HepG2 (cell line): Measurements from ENCODE around the gene C2orf15. TPM values are rescaled to one million over a fixed set of nuclear protein-coding genes. Genes with fewer than 3 reads are reported as not detected.

Experiments used
- AFF4 ChIP-seq: sonication (generic); formaldehyde crosslinking; IDR thresholded peaks from 2 replicates; pipeline ENCODE4 v1.4.0; 2020; ENCODE audit warnings: missing genetic modification reagents
- ARHGAP35 ChIP-seq: sonication (generic); formaldehyde crosslinking; IDR thresholded peaks from 2 replicates; pipeline ENCODE4 v1.9.0; 2022; ENCODE audit warnings: mild to moderate bottlenecking, inconsistent platforms, moderate library complexity, missing genetic modification reagents, borderline replicate concordance
- ATF5 ChIP-seq: sonication (generic); formaldehyde crosslinking; IDR thresholded peaks from 2 replicates; pipeline ENCODE4 v1.4.0; 2020; ENCODE audit warnings: mild to moderate bottlenecking, low read depth, missing genetic modification reagents
- ATF6 ChIP-seq: sonication (generic); formaldehyde crosslinking; conservative IDR thresholded peaks from 2 replicates; pipeline ENCODE4 v1.4.0; 2020; ENCODE audit warnings: missing genetic modification reagents
- CHD4 ChIP-seq: fragments of 200-600 bp; sonication (generic); IDR thresholded peaks from 2 replicates; pipeline ENCODE4 v1.7.0; 2017; ENCODE audit warnings: mild to moderate bottlenecking, low read length, borderline replicate concordance
- MEF2D ChIP-seq: sonication (generic); formaldehyde crosslinking; IDR thresholded peaks from 2 replicates; pipeline ENCODE4 v1.5.1; 2020; ENCODE audit warnings: mild to moderate bottlenecking, missing genetic modification reagents
- NR2F2 ChIP-seq: IDR thresholded peaks from 2 replicates; pipeline ENCODE4 v1.6.1; 2012; ENCODE audit warnings: low read depth, inconsistent platforms, borderline replicate concordance
- REPIN1 ChIP-seq: sonication (generic); formaldehyde crosslinking; IDR thresholded peaks from 2 replicates; pipeline ENCODE4 v1.8.0; 2022; ENCODE audit warnings: missing genetic modification reagents, low read depth, mild to moderate bottlenecking, borderline replicate concordance
- TAF1 ChIP-seq: sonication (generic); formaldehyde crosslinking; IDR thresholded peaks from 2 replicates; pipeline ENCODE4 v1.4.0; 2020; ENCODE audit warnings: missing genetic modification reagents
- ZNF10 ChIP-seq: sonication (generic); formaldehyde crosslinking; IDR thresholded peaks from 2 replicates; pipeline ENCODE4 v1.4.0; 2020; ENCODE audit warnings: mild to moderate bottlenecking, low read depth, missing genetic modification reagents, borderline replicate concordance
- ZNF224 ChIP-seq: sonication (generic); formaldehyde crosslinking; IDR thresholded peaks from 2 replicates; pipeline ENCODE4 v1.5.0; 2020; ENCODE audit warnings: mild to moderate bottlenecking, missing genetic modification reagents
- ZNF263 ChIP-seq: sonication (generic); formaldehyde crosslinking; IDR thresholded peaks from 2 replicates; pipeline ENCODE4 v1.4.0; 2020; ENCODE audit warnings: missing genetic modification reagents
- ZNF296 ChIP-seq: sonication (generic); formaldehyde crosslinking; conservative IDR thresholded peaks from 2 replicates; pipeline ENCODE4 v1.5.0; 2020; ENCODE audit warnings: mild to moderate bottlenecking, missing genetic modification reagents
- ZNF7 ChIP-seq: IDR thresholded peaks from 2 replicates; pipeline ENCODE4 v1.6.1; 2016; ENCODE audit warnings: missing biosample characterization, missing genetic modification reagents
- polyA plus RNA-seq, 8 experiments: library from polyadenylated mRNA; depleted of rRNA in 3 of 8; stranded (reverse) in 7 of 8; unstranded in 1 of 8; fragments of >200 nt; fragmentation: Illumina TruSeq in 4 of 8; extraction: Trizol in 4 of 8; gene quantifications; 2 replicates each; pipeline versions ENCODE4 v1.2.1 to v1.2.3, GENCODE V29; 2011 to 2016; ENCODE audit warnings: low read depth in 4 of 8, missing spikeins in 1 of 8, mixed read lengths in 1 of 8; ENCODE audit not compliant: insufficient read depth in 1 of 8
- total RNA-seq, 5 experiments: library from RNA; depleted of rRNA; stranded (reverse); fragments of >200 nt; fragmentation: Illumina TruSeq; extraction: Trizol; gene quantifications; 2 replicates each; pipeline ENCODE4 v1.2.3, GENCODE V29; 2016; ENCODE audit warnings: low read depth in 1 of 5
- TF ChIP-seq, protein P1 (sequence below): sonication (generic); formaldehyde crosslinking; IDR thresholded peaks from 2 replicates; pipeline ENCODE4 v1.4.0; 2020; ENCODE audit warnings: missing genetic modification reagents
- TF ChIP-seq, protein P2 (sequence below): sonication (generic); formaldehyde crosslinking; IDR thresholded peaks from 2 replicates; pipeline ENCODE4 v1.4.0; 2020; ENCODE audit warnings: mild to moderate bottlenecking, missing genetic modification reagents
- TF ChIP-seq, protein P3 (sequence below): sonication (generic); formaldehyde crosslinking; IDR thresholded peaks from 2 replicates; pipeline ENCODE4 v1.5.1; 2020; ENCODE audit warnings: mild to moderate bottlenecking, missing genetic modification reagents, borderline replicate concordance
- TF ChIP-seq, protein P4 (sequence below): sonication (generic); formaldehyde crosslinking; IDR thresholded peaks from 2 replicates; pipeline ENCODE4 v1.9.0; 2021; ENCODE audit warnings: missing genetic modification reagents, borderline replicate concordance

Gene C2orf15
- total and polyA plus RNA-seq, 2 of the 13 experiments (the other 11 are each of a cell fraction or from before 2014, with no cell fraction given), result 5.5 to 8.3 TPM

DNA sequence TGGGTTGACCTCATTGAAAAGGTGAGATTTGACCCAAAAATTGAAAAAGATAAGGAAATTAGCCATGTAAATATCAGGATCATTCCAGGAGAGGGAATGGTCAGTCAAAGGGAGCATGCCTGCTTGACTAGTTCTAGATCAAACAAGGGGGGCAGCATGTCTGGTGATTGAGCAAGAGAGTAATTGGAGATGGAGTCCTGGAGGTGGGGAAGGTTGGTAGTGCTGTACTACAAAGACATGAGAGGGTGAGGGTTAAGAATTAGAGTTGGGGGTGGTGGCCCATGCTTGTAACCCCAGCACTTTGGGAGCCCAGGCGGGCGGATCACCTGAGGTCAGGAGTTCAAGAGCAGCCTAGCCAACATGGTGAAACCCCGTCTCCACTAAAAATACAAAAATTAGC lies 41.5 kb downstream of the C2orf15 start (continued):
- TF ChIP-seq, protein P1, sequence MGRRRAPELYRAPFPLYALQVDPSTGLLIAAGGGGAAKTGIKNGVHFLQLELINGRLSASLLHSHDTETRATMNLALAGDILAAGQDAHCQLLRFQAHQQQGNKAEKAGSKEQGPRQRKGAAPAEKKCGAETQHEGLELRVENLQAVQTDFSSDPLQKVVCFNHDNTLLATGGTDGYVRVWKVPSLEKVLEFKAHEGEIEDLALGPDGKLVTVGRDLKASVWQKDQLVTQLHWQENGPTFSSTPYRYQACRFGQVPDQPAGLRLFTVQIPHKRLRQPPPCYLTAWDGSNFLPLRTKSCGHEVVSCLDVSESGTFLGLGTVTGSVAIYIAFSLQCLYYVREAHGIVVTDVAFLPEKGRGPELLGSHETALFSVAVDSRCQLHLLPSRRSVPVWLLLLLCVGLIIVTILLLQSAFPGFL (CRISPR knock-in tag), result no peak
- TF ChIP-seq, protein P2, sequence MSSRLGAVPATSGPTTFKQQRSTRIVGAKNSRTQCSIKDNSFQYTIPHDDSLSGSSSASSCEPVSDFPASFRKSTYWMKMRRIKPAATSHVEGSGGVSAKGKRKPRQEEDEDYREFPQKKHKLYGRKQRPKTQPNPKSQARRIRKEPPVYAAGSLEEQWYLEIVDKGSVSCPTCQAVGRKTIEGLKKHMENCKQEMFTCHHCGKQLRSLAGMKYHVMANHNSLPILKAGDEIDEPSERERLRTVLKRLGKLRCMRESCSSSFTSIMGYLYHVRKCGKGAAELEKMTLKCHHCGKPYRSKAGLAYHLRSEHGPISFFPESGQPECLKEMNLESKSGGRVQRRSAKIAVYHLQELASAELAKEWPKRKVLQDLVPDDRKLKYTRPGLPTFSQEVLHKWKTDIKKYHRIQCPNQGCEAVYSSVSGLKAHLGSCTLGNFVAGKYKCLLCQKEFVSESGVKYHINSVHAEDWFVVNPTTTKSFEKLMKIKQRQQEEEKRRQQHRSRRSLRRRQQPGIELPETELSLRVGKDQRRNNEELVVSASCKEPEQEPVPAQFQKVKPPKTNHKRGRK (CRISPR knock-in tag), result no peak
- TF ChIP-seq CHD4, result no peak
- no peak for TF ChIP-seq NR2F2
- no peak for TF ChIP-seq ZNF10 (CRISPR knock-in tag)
- TF ChIP-seq, protein P3, sequence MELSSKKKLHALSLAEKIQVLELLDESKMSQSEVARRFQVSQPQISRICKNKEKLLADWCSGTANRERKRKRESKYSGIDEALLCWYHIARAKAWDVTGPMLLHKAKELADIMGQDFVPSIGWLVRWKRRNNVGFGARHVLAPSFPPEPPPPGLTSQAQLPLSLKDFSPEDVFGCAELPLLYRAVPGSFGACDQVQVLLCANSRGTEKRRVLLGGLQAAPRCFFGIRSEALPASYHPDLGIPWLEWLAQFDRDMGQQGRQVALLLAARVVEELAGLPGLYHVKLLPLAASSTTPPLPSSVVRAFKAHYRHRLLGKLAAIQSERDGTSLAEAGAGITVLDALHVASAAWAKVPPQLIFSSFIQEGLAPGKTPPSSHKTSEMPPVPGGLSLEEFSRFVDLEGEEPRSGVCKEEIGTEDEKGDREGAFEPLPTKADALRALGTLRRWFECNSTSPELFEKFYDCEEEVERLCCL (CRISPR knock-in tag), result no peak
- no peak for TF ChIP-seq ZNF263 (CRISPR knock-in tag)
- TF ChIP-seq AFF4 (CRISPR knock-in tag), result no peak
- no peak for TF ChIP-seq ZNF7 (CRISPR knock-in tag)
- no peak for TF ChIP-seq TAF1 (CRISPR knock-in tag)
- TF ChIP-seq ZNF224 (CRISPR knock-in tag), result no peak
- no peak for TF ChIP-seq ATF6 (CRISPR knock-in tag)
- TF ChIP-seq, protein P4, sequence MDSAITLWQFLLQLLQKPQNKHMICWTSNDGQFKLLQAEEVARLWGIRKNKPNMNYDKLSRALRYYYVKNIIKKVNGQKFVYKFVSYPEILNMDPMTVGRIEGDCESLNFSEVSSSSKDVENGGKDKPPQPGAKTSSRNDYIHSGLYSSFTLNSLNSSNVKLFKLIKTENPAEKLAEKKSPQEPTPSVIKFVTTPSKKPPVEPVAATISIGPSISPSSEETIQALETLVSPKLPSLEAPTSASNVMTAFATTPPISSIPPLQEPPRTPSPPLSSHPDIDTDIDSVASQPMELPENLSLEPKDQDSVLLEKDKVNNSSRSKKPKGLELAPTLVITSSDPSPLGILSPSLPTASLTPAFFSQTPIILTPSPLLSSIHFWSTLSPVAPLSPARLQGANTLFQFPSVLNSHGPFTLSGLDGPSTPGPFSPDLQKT, result no peak
- TF ChIP-seq REPIN1 (CRISPR knock-in tag), result no peak
- no peak for TF ChIP-seq ATF5 (CRISPR knock-in tag)
- TF ChIP-seq ZNF296 (CRISPR knock-in tag), result no peak
- no peak for TF ChIP-seq ARHGAP35 (CRISPR knock-in tag)
- no peak for TF ChIP-seq MEF2D (CRISPR knock-in tag)
